ENCODE data around the gene SYNDIG1. TPM values are rescaled to one million over a fixed set of nuclear protein-coding genes. Genes with fewer than 3 reads are reported as not detected.

The SYNDIG1 gene
- polyA plus RNA-seq, 2 of the 4 experiments (the other 2 are of a cell fraction), result 0.96 to 2.6 TPM

DNA sequence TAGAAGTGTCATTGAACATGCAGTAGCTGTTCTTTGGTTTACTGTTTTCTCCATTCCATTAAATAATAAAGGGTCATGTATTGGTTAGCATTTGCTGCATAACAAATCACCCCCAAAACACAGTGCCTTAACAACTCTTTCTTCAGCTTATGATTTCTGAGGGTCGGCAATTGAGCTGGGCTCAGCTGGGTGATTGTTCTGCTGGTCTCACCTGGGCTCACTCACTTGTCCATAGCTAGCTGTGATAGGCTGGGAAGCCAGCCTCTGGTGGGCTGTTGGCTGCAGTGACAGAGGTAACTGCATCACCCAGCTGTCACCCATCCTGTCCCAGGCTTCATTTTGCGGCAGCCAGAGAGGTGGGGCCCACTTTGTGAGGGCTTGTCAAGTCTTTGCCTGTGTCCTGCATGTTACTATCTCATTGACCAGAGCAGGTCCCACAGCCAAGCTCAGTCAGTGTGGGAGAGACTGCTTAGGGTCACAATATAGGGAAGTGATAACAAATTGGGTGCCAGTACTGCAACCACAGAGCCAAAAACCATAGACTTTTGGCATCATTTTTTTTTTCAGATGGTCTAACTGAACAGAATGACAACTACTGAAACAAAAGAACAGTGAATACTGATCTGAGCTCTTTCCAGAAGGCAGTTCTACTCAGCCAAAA is 76.9 kb downstream of the SYNDIG1 start:
- DNase-seq (ENCODE audit: low read depth in 1 of 2, low spot score in 1 of 2) (no peak), ATAC-seq (no peak), FAIRE-seq (no peak)
- ChIA-PET POLR2A (no interaction called here), CTCF (interaction anchor here (1.1 to 1.6 kb wide), 4 partner anchors 15 to 235 kb away, joined by 3 to 6 read pairs (median 4); no protein-coding TSS in a partner anchor)
- Histone ChIP-seq H3K4me1 (no peaks in the 10 kb centered on the region), H3K27ac (no peak overlapping the region), H3K4me2 (no peak overlapping the region), H3K4me3 (no peak overlapping the region), H3K9me3 (no peaks in the 10 kb centered on the region; the same call in 2 of the 3 replicates)
- TF ChIP-seq POLR2A (IDR thresholded peaks at IDR 0.05; ENCODE audit: low read length) (no peak), TFCP2L1 (CRISPR knock-in tag; IDR thresholded peaks at IDR 0.05) (no peak), ESRRA (IDR thresholded peaks at IDR 0.05; ENCODE audit: borderline replicate concordance, low read length) (no peak), EP300 (IDR thresholded peaks at IDR 0.05) (no peak), TP53 (CRISPR knock-in tag; IDR thresholded peaks at IDR 0.05) (no peak), CEBPB (IDR thresholded peaks at IDR 0.05) (no peak), KDM5A (IDR thresholded peaks at IDR 0.05) (no peak), CHD2 (IDR thresholded peaks at IDR 0.05; ENCODE audit: low read length, partially characterized antibody) (no peak)
- TF ChIP-seq, protein P1, sequence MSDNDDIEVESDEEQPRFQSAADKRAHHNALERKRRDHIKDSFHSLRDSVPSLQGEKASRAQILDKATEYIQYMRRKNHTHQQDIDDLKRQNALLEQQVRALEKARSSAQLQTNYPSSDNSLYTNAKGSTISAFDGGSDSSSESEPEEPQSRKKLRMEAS (IDR thresholded peaks at IDR 0.05), result no peak
- WGBS (ENCODE audit: missing lambda C conversion rate), result 89% methylated on average over 2 of the region's 2 CpGs

DNA sequence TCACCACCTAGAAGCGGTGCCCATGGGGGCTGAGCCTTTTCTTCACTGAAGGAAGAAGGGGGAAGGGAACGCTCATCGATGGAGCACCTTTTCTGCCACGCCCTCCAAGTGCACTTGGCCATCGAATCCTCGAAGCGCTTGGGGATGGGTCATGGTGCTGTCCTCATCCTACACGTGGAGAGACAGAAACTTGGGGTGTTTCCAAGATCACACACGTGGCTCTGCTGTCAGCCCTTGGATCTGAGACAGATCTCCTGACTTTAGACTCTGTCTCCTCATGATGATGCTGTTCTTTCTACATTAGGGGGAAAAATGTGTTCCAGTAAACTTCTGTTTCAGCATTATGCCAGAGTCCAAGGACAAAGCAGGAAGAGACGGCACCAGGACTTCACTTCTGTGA is 78.5 kb downstream of the SYNDIG1 start:
- DNase-seq (ENCODE audit: low read depth in 1 of 2, low spot score in 1 of 2), result no peak
- H3K4me2 ChIP-seq, result no peak overlapping the region
- no peak for ATAC-seq
- no peaks in the 10 kb centered on the region; the same call in 2 of the 3 replicates for H3K9me3 ChIP-seq
- CTCF ChIA-PET, result interaction anchor here (0.7 kb wide), 1 partner anchor 20 kb away, joined by 3 read pairs; no protein-coding TSS in a partner anchor
- H3K27ac ChIP-seq, result no peak overlapping the region
- H3K4me1 ChIP-seq, result no peaks in the 10 kb centered on the region
- 41% methylated on average over 10 of the region's 10 CpGs for WGBS (ENCODE audit: missing lambda C conversion rate)
- FAIRE-seq, result no peak
- no peak overlapping the region for H3K4me3 ChIP-seq
- POLR2A ChIA-PET, result no interaction called here
- TF ChIP-seq EHMT2 (IDR thresholded peaks at IDR 0.05; ENCODE audit: low read depth) (no peak), ZSCAN20 (CRISPR knock-in tag; IDR thresholded peaks at IDR 0.05) (no peak), ZC3H11A (IDR thresholded peaks at IDR 0.05) (no peak), RAD21 (conservative IDR thresholded peaks at IDR 0.05 in 1 of 2, IDR thresholded peaks at IDR 0.05 in 1 of 2) (no peak), MAZ (IDR thresholded peaks at IDR 0.05; ENCODE audit: borderline replicate concordance, low read depth, low read length) (no peak), ESRRA (IDR thresholded peaks at IDR 0.05; ENCODE audit: borderline replicate concordance, low read length) (no peak), NR3C1 (IDR thresholded peaks at IDR 0.05) (no peak), POLR2A (IDR thresholded peaks at IDR 0.05; ENCODE audit: low read length) (no peak), GATA3 (IDR thresholded peaks at IDR 0.05; ENCODE audit: borderline replicate concordance) (no peak), ZFP36 (IDR thresholded peaks at IDR 0.05; ENCODE audit: borderline replicate concordance, partially characterized antibody) (no peak), ZNF302 (CRISPR knock-in tag; IDR thresholded peaks at IDR 0.05) (no peak)
- TF ChIP-seq, protein P1 (IDR thresholded peaks at IDR 0.05), result no peak
- TF ChIP-seq, protein P2, sequence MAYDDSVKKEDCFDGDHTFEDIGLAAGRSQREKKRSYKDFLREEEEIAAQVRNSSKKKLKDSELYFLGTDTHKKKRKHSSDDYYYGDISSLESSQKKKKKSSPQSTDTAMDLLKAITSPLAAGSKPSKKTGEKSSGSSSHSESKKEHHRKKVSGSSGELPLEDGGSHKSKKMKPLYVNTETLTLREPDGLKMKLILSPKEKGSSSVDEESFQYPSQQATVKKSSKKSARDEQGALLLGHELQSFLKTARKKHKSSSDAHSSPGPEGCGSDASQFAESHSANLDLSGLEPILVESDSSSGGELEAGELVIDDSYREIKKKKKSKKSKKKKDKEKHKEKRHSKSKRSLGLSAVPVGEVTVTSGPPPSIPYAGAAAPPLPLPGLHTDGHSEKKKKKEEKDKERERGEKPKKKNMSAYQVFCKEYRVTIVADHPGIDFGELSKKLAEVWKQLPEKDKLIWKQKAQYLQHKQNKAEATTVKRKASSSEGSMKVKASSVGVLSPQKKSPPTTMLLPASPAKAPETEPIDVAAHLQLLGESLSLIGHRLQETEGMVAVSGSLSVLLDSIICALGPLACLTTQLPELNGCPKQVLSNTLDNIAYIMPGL (CRISPR knock-in tag; IDR thresholded peaks at IDR 0.05; ENCODE audit: borderline replicate concordance), result no peak
- TF ChIP-seq, protein P3, sequence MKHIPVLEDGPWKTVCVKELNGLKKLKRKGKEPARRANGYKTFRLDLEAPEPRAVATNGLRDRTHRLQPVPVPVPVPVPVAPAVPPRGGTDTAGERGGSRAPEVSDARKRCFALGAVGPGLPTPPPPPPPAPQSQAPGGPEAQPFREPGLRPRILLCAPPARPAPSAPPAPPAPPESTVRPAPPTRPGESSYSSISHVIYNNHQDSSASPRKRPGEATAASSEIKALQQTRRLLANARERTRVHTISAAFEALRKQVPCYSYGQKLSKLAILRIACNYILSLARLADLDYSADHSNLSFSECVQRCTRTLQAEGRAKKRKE (CRISPR knock-in tag; IDR thresholded peaks at IDR 0.05; ENCODE audit: low read depth), result no peak
